Measurements from ENCODE around the gene KIAA0825.

GRCh38 chr5:94234987-94235386, 383.4 kb downstream of the KIAA0825 start:
- no peak for TF ChIP-seq EZH2 (IDR thresholded peaks at IDR 0.05; ENCODE audit: insufficient read depth, poor library complexity, severe bottlenecking)
- TF ChIP-seq EZH2phosphoT487 (IDR thresholded peaks at IDR 0.05; ENCODE audit: insufficient read depth, low read depth) = no peak
